Activated T-cell treated with anti-CD3 and anti-CD28 coated beads, Interleukin-2, amount 50 U/mL, for 48 hours (primary cell): ENCODE data around the gene COX4I1.
"Not testable (repeated sequence)": the region's sequence is repeated elsewhere in the genome, so short reads cannot be mapped to it uniquely, and the experiment has no call there.

Source experiments
- DNase-seq, 2 experiments: peaks; one replicate each; pipeline ENCODE4 v3.0.0-alpha.2; 2020

The COX4I1 gene

GRCh38 chr16:85826686-85827247, 27.3 kb downstream of the COX4I1 start:
- no peak for DNase-seq

DNA sequence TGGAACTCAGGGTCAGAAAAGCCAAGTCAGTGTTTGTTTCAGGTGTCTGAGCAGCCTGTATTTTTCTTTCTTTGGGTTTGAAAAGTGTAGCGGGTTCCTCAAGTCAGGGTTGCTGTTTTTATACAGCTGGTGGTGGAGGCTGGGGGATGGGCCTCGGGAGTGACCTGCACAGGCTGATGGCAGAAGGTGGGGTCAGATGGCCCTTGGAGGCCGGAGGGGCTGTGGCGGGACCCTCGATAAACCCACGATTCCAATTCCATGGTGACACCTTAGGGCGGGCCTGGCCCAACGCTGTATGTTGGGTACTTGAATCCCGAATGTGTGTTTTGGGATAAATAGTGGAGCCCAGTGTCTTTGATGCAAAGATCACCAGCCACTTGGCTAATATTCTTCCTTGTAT, 28.7 kb downstream of the COX4I1 start:
- DNase-seq = no peak

DNA sequence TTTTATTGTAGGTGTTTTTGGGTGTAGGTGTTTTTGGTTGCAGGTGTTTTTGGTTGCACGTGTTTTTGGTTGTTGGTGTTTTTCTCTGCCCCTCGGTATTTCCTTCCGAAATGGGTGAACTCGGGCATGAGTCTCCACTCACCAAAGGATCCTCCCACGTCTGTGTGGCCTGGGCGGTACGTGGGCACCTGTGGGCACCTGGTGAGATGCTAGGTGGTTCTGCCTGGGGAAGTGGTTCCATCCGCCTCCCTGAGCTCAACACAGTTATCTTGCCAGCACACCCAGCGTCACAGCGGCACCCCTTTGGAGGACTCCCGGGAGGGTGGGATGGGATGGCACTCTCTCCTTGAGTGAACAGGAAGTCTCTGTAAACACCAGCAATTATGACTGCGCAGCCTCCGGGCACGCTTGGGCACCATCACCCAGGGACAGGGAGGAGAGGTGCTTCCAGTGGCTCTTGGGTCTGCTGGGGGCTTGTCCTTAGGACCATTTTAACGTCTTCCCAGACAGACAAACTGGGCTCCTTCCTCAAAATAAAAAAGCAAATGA, 29.8 kb downstream of the COX4I1 start:
- DNase-seq = no peak

- no peak for DNase-seq
Measured at GRCh38 chr16:85829751-85830445, 30.4 kb downstream of the COX4I1 start.

DNA sequence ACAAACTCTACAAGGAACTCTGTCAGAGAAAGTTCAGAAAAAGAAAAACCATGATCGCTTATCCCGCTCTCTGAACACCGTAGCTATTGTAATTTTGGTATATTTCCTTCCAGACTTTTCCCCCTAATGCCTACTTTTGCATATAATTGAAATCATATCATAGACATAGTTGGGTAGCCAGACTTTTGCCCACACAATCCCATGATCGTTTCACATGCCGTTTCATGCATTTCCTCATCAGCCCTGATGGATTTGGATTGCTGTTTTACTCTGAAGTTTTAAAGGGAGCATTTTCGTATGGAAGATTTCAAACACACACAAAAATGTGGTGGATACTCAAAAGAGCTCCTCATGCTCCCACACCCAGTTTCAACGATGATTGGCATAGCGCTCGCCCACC, 31.3 kb downstream of the COX4I1 start:
- no peak for DNase-seq

DNA sequence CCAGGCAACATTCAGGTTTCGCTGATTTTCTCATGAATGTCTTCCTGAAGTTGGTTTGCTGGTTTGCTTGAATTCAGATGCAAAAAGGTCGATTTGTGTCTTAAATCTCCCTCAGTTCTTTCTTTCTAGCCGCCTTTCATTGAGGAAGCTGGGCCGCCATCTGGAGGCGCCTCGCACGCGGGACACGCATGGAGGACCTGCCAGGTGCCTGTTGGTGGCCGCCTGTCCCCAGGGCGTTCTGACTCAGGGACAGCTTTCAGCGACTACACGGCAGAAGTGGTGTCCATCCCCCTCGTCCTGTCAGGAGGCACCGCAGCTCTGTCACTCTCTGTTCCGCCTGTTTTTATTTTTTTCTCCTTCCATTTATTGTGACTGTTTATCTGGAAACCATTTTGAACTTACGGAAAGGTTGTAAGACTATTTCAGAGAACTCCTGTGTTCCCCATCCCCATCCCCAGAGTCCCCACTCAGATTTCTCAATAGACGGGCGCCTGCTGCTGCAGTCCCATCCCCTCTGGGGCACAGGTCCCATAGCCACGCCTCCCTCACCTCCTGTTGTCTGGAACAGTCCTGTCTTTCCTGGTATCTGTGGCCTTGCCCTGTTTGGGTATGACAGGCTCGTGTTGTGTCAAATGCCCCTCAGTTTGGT, 33.2 kb downstream of the COX4I1 start:
- DNase-seq = no peak

DNA sequence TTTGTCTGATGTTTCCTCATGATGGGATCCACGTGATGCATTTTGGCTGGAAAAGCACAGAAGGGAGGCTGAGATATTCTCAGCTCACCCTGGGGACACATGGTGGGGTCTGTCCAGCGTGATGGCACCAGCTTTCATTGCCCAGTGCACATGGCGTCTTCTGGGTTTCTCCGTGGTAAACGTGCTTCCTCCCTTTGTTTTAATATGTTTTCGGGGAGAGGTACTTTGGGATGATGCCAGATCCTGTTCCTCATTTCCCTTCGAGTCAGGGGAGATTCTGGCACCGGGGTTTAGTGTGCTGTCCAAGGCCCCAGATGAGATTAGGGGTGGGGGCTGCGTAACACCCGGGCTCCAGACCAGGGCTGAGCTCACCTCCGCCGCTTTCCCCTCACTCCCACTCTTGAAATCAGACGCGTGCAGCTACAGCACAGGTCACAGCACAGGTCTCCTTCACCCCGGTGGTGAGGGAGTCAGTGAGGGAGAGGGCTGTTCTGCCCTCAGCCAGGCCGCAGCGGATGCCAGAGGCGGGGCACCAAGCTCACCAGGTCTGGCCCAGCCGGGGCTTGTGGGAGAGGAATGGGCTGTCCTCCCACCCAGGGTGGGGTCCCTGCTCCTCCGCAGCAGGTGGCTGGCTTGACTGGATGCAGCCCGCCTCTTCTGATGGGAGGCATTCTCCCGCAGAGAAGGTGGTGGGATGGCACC, 33.9 kb downstream of the COX4I1 start:
- DNase-seq = no peak

DNA sequence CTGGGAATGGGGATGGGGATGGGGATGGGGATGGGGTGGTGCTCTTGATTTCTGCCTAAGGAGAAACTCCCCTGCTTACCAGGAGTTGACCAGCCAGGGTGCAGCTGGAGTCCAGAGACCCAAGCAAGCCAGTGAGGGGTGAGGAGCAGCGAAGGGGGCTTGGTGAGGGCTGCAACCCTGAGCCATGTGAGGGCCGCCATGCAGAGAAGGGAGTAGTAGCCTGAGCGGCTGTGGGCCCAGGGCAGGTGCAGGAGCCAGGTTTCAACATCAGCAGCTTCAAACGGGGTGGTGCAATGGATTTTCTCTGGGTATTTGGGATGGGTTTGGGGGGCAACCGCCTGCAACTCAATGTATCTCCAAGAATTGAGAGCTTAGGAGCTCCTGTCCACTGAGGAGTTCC, 35.2 kb downstream of the COX4I1 start:
- DNase-seq = no peak

- DNase-seq = no peak
Measured at GRCh38 chr16:85835227-85835751, 35.8 kb downstream of the COX4I1 start.

GRCh38 chr16:85835956-85836705, 36.6 kb downstream of the COX4I1 start:
- no peak for DNase-seq

DNA sequence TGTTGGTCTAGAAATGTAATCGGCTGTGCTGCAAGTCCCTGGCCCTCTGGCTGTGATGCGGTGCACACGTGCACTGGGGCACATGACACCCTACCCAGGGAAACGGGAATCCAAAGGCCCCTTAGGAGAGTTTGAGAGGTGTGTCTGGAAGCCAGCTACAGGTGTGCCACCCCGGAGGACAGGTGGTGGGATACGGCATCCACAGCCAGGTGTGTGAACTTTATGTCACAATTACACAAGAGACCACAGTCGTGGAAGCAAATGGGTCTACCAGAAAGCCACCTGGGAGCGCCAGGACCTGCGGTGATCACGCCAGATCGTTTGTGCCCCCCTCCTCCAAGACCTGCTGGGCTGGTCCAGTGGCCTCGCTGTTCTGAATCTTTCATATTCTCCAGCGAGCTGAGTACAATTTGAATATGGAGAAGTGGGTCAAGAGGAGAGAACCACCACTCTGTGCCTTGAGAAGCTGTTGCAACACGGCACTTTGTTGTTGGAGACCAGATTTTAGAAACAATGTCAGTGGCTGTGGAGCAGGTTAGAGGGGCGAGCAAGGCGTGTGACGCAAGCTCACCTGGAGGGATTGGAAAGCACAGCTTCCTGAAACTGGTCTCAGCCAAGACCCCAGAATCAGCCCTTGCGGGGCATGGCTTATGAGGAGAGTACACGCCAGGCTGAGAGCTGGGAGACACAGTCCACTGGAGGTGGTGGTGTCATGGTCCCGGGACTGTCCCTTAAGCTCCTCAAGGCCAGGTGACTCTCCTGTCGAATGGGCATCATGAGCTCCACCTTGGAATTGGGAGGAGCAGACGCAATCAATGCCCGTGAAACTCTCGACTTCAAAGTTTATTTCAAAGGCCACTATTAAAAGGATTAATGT, 37.4 kb downstream of the COX4I1 start:
- no peak for DNase-seq

DNA sequence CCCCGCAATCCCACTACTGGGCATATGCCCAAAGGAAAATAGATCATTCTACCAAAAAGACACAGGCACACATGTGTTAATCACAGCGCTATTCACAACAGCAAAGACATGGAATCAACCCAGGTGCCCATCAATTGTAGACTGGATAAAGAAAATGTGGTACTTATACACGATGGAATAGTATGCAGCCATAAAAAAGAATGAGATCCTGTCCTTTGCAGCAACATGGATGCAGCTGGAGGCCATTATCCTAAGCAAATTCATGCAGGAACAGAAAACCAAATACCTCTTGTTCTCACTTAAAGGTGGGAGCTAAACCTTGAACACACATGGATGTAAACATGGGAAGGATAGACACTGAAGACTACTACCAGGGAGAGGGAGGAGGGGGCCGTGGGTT, 38.2 kb downstream of the COX4I1 start:
- not testable (repeated sequence) for DNase-seq

DNA sequence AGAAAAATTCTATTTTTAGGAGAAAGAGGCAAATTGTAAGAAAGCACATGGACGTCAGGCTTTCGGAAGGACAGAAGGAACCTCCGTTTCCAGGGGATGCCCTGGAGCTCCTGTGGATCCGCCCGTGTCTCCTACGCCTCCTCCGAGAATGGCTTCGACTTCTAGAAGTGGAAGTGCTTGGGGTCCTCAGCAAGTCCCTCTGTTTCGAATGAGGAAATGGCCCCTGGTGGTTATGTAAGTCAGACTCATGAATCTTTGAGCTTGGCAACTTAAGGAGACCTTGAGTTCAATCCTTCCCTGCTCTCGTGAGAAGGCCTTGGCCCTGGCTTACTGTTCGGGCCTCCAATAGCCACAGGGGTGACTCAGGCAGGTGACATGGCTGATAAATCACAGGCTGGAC, 38.9 kb downstream of the COX4I1 start:
- DNase-seq = no peak

GRCh38 chr16:85838876-85839585, 39.5 kb downstream of the COX4I1 start:
- no peak for DNase-seq

DNA sequence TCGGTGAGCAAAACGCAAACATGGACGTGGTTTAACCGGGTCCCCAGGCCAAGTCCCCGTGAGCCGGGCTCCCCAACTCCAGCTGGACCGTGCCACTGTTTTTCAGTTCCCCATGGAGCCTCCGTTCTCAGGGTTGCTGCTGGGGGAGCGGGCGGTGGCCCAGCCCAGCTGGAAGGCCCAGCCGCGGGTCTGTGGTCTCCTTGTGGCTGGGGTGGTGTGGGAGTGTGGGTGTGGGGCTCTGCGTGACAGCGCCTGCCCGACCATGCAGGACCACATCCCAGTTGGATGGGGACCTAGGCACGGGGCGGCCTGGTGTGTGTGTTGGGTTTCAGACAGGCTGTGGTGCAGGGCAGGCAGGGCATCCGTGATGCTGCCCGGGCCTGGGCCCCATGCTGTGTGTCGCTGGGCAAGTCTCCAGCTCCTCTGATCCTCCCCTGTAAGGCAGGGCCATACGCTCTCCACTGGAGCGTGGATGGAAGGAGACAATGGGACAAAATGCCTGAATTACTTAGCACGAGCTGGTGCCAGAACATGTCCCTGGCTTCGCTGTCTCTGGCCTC, 40.3 kb downstream of the COX4I1 start:
- DNase-seq = no peak

DNA sequence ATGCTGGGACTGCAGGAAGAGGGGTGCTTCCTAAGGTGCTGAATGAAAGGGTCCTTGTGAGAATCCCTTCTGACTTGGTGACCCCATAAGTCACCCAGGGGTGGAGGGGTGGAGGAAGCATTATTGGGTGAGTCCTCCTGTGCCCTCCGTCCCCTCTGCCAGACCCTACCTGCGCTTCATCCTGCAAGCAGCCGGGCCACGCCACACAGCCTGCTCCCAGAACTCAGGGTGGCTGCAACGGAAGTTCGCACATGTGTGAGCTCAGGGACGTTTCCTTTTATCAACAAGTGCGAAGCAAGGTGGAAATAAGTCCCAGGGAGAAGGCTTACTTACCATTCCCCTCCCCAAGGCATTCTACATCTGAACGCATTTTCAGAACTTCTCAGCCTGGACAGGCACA, 40.9 kb downstream of the COX4I1 start:
- DNase-seq = no peak

DNA sequence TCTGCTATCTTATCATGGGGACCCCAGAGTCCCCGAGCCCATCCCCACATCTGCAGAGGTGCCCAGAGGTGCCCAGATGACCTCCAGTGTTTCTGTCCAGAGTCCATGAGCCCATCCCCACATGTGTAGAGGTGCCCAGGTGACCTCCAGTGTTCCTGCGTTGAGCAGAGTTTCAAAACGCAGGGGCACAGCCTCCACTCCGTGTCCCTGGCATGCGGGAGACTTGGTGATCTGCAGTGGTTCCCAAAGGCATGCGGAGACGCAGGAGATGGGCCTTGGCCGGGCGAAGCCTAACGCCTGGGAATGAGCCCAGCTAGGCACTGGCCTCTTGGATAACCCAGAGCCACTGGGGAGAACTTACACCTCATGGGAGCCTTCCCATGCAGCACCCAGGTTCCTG, 41.3 kb downstream of the COX4I1 start:
- no peak for DNase-seq

GRCh38 chr16:85842435-85842834, 42.9 kb downstream of the COX4I1 start:
- no peak for DNase-seq

DNA sequence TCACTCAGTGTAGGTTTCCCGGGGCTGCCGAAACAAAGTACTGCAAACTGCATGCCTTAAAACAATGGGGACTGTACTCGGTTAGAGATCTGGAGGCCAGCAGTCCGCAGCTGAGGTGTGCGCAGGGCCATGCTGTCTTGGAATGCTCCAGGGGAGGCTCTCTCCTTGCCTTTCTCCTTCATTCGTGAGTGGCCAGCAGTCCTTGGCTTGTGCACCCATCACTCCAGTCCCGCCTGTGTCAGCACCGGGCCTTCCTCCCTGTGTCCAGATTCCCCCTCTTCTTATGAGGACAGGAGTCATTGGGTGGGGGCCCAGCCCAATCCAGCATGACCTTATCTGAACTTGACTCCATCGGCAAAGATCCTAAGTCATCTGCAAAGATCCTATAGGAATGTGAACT, 43.4 kb downstream of the COX4I1 start:
- DNase-seq = no peak

- no peak for DNase-seq
Measured at GRCh38 chr16:85843471-85844168, 44.1 kb downstream of the COX4I1 start.
